GM12872 (cell line): ENCODE data around the gene ZBTB2.

Experiments
- CTCF ChIP-seq: IDR thresholded peaks from 3 replicates; pipeline ENCODE4 v1.5.1; 2011; ENCODE audit warnings: low read depth, mild to moderate bottlenecking, low read length, moderate library complexity; ENCODE audit not compliant: insufficient read depth

The ZBTB2 gene

DNA sequence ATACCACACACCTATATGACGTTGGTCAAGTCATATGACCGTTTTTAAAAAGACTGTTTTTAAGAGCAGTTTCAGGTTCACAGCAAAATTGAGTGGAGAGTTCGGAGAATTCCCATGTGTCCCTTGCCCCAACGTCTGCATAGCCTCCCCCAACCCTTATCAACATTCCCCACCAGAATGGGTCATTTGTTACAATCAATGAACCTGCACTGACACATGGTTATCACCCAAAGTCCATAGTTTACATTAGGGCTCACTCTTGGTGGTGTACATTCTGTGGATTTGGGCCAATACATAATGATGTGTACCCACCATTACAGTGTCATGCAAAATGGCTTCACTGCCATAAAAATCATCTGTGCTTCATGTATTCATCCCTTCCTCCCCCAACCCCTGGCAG lies 52.0 kb downstream of the ZBTB2 start:
- TF ChIP-seq CTCF = no peak

DNA sequence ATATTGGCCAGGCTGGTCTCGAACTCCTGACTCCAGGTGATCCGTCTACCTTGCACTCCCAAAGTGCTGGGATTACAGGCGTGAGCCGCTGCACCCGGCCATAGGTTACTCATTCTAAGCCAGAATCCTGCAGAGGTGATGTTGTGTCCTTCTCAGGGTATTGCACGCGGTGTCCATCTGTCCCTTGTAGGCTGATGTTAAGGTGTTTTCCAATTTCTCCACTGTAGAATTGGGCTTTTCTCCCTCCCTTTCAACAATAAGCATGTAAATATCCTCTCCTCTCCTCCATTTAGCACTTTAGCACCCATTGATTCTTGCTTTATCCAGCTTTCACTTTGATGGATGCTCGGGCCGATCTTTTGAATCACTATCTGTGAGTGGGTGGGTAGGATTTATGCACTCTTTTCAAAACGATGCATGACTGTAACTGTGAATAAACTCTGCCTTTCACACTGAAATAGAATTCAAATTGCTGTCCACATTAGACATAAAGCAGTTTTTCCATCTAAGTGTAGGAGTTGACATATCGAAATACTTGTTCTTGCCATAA lies 52.6 kb downstream of the ZBTB2 start:
- no peak for TF ChIP-seq CTCF

- TF ChIP-seq CTCF = no peak
Measured at GRCh38 chr6:151335930-151336329, 55.4 kb downstream of the ZBTB2 start.

- no peak for TF ChIP-seq CTCF
Measured at GRCh38 chr6:151330130-151330696, 61.1 kb downstream of the ZBTB2 start.

GRCh38 chr6:151327101-151327500 lies 64.3 kb downstream of the ZBTB2 start:
- TF ChIP-seq CTCF = no peak

DNA sequence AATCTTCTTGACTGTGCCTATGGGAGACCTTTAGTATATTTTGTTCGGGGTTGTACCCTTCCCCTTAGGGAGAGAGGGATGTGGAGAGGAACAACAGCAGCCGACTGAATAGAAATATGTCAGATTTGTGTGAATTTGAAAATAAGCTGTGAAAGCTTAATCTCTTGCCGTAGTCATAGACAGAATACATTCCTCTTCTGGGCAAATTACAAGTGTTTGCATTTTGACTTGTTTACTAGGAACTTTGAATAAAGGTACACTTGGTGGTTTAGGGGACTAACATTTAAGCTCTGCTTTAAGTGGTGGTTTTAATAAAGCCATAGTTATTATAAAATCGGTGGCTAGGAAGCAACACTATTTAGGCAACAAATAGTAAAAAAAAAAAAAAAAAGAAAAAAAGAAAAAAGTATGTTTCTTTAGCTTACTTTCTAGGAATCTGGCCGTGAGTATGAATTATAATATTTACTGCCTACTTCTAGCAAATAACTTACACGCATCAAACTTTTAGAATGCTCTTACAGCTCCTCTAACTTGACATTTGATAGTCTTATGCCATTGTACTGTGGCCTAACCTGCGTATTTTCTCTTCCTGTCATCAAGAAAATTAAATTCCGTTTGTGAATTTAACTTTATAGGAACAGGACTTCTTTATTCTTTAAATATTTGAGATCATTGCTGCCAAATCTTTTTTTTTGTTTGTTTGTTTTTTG lies 65.1 kb downstream of the ZBTB2 start:
- no peak for TF ChIP-seq CTCF

- TF ChIP-seq CTCF = no peak
Measured at GRCh38 chr6:151325075-151326050, 66.0 kb downstream of the ZBTB2 start.
